CD4-positive, alpha-beta T cell treated with Interleukin-4 for 4 hours (primary cell): ENCODE data around the gene PLD5.

Experiments
- DNase-seq: peaks from one replicate; pipeline ENCODE4 v3.0.0-alpha.2; 2020

The PLD5 gene

GRCh38 chr1:242033447-242033846 is 491.1 kb downstream of the PLD5 start:
- DNase-seq, result no peak
